Epithelial cell of prostate (primary cell): ENCODE results near the gene BLM.
A peak's percentile ranks its signal among the peaks of the same experiment; 100 is the strongest.

Experiments
- DNase-seq: peaks from one replicate; pipeline ENCODE4 v3.0.0-alpha.2; 2011; ENCODE audit warnings: low read depth, low spot score
- H3K27ac ChIP-seq: fragments of 450-650 bp; 2 replicates; pipeline ENCODE4 v1.5.1; 2017; ENCODE audit warnings: mild to moderate bottlenecking

BLM gene

GRCh38 chr15:90774731-90775514 is 57.8 kb downstream of the BLM start:
- peak overlapping the region; percentile 41 for H3K27ac ChIP-seq
- peak; percentile 44 for DNase-seq

GRCh38 chr15:90780916-90781315 is 63.8 kb downstream of the BLM start:
- no peak for DNase-seq
- H3K27ac ChIP-seq = no peak overlapping the region

DNA sequence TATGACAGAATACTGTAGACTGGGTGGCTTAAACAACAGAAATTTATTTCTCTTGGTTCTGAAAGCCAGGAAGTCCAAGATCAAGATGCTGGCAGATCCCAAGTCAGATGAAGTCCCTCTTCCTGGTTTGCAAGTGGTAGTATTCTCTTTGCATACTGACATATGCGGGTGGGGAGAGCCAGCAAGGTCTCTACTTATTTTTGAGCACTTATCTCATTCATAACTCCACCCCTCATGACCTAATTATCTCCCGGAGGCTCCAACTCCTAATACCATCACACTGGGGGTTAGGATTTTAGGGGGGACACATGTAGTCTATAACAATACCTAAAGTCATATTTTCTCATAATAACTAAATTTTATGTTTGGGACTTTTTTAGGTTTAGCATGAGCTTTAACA is 65.3 kb downstream of the BLM start:
- no peak overlapping the region for H3K27ac ChIP-seq
- DNase-seq = no peak

GRCh38 chr15:90787881-90788280 is 70.7 kb downstream of the BLM start:
- H3K27ac ChIP-seq = no peak overlapping the region
- no peak for DNase-seq

- H3K27ac ChIP-seq = no peak overlapping the region
- no peak for DNase-seq
Observed at GRCh38 chr15:90789462-90789861, 72.3 kb downstream of the BLM start.

GRCh38 chr15:90790057-90790456 is 72.9 kb downstream of the BLM start:
- no peak for DNase-seq
- H3K27ac ChIP-seq = no peak overlapping the region

- DNase-seq = no peak
- no peak overlapping the region for H3K27ac ChIP-seq
Observed at GRCh38 chr15:90790561-90790960, 73.4 kb downstream of the BLM start.

DNA sequence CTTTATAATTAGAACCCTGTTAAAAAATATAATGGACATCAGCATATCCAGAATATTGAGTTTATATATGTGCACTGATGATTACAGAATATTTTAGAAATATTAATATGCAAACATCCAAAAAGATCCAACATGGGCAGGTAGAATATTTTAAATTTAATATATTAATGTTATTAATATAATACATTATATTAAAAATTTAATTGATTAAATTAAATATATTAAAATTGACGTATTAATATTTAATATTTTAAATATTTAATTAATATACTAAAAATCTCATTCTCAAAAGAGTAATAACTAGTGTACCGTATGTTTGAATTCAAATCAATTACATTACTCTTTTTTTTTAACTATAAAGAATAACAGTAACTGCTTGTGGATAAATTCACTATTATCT is 77.4 kb downstream of the BLM start:
- H3K27ac ChIP-seq = no peak overlapping the region
- no peak for DNase-seq

DNA sequence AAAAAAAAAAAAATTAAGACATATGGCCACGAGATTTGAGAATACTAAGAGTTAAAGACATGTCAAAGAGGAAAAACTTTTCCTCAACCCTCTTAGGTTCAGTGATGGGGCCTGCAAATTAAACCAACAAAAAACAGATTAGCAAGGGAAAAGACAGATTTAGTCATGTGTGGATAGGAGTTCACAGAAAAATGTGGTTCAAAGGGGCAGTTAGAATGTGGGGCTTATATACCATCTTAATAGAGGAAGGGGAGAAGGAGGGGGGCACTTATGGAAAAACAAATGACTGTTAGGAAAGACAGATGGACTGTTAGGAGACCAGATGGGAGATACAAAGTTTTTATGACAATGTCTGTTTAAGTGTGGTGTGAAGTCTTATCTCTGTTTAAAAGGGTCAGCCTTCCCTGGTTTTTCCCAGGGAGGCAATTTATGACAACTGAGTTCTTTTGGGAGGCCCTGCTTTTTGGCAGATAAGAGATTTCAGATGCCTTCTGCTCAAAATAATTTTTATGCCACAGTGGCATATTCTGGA is 82.6 kb downstream of the BLM start:
- no peak for DNase-seq
- H3K27ac ChIP-seq = no peak overlapping the region

- no peak overlapping the region for H3K27ac ChIP-seq
- DNase-seq = no peak
Observed at GRCh38 chr15:90801803-90802202, 84.7 kb downstream of the BLM start.

DNA sequence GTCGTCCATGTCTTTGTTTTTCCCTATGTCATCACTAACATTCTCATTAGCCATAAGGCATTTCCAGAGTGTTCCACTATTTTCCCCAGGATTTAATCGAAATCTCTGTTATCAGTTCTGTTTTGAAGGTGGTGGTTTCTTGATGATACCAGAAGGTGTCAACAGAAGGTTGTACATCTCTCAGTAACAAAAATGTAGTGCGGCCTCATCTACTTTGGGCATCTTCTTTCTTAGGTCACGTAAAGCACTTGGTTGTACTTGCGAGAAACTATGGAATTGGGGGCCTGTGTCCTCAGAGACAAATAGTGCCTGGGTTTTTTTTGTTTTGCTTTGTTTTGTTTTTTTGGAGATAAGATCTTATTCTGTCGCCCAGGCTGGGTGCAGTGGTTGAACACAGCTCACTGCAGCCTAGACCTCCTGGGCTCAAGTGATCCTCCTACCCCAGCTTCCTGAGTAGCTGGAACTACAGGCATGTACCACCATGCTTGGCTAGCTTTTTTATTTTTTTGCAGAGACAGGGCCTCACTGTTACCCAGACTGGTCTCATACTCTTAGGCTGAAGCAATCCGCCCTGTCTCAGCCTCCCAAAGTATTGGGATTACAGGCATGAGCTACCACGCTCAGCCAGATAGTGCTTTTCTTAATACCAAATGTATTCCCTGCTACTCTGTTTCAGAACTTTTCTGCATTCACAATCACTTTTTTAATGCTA is 90.1 kb downstream of the BLM start:
- H3K27ac ChIP-seq = no peak overlapping the region
- no peak for DNase-seq

DNA sequence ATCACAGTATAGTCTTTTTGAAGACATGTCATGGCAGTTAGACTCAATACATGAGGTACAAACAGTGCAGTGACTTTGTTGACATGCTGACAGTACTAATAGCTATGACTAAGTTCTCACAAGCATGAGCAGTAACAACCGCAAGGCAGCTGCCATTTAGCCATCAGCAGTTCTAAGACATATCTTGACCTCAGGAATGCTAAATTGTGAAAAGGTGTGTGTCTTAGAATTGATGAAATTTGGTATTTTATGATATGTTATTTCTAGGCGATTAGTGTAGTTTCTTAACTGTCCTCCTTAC is 90.6 kb downstream of the BLM start:
- no peak overlapping the region for H3K27ac ChIP-seq
- no peak for DNase-seq

DNA sequence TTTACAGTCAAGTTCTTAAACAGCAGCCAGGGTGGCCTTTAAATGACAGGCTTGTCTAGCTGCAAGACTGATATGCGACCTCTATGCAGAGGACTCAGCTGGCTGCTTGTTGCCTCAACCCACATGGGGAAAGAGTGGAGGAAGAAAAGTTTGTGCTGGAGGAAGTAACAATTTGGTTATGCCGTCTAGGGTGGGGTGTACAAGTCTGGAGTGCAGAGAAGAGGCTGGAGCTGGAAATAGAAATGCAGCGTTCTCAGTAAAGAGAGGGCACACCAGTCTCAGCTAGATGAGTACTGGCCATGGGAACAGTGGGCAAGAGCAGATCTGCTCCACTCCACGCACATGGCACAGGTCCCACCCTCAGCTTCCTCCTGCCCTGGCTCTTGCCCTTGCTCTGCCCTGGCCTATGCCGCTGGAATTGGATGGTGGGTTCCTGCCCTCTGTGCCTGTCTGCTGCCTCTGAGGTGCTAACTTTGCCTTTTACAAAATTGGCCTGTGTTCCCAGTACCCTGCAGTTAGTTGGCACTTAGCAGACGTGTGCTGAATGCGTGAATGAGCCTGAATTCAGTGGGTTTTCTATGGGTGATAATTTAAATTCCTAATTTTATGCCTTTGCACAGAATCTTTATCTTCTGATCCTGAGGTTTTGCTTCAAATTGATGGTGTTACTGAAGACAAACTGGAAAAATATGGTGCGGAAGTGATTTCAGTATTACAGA is 91.5 kb downstream of the BLM start:
- no peak for DNase-seq
- no peak overlapping the region for H3K27ac ChIP-seq

DNA sequence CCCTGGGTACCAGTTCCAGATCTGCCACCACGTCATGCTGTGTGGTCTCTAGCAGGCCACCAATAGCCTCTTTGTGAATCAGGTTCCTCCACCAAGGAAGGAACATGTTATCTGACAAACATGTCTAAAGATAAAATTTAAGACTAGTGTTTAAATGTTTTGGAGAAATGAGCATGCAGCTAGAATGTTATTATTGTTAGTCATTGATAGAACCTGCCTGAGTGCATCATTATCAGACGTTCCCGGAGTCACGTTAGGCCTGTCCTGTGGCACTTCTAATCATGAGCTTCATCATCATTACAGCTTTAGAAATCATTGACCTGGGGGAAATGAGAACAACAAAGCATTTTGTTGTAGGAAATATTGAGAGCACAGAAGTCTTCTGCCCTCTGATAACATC is 92.4 kb downstream of the BLM start:
- no peak for DNase-seq
- H3K27ac ChIP-seq = no peak overlapping the region

- no peak for DNase-seq
- H3K27ac ChIP-seq = no peak overlapping the region
Observed at GRCh38 chr15:90810354-90810753, 93.2 kb downstream of the BLM start.

DNA sequence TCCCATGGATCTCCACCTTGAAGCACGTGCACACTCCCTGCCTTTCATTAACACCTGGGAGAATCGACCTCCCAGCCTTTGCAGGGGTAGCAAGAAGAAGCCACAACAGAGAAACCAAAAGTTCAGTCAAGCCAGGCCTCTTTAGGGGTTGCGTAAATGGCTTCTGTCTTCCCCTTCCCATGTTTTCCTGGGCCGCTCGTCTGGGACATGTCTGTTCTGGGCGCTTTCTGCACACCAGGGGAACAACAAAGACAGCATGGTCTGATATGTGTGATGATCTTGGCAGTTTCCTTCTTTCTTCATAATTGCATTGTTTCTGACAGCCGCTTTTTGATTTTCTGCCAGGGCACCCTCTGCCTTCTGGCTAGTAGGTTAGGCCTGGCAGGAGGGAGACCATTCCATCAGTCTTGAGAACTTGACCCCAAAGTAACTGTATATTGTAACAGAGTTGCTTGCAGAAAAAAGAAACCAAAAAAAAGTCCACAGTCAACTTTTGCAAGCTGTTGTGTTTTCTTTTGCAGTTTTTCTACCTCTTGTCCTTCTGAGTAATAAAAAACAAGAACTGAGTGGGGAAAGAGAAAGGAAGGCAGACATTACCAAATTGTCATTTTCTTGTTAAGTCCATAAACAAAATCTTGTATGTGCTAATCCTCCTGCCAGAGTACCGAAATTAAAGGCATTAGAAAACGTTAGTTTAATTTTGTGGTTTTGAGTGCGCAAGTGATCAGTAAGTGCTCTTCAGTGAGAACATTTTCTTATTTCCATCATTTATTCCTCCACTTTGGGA is 95.2 kb downstream of the BLM start:
- DNase-seq = no peak
- no peak overlapping the region for H3K27ac ChIP-seq

GRCh38 chr15:90812958-90813265 is 95.8 kb downstream of the BLM start:
- H3K27ac ChIP-seq = no peak overlapping the region
- no peak for DNase-seq

DNA sequence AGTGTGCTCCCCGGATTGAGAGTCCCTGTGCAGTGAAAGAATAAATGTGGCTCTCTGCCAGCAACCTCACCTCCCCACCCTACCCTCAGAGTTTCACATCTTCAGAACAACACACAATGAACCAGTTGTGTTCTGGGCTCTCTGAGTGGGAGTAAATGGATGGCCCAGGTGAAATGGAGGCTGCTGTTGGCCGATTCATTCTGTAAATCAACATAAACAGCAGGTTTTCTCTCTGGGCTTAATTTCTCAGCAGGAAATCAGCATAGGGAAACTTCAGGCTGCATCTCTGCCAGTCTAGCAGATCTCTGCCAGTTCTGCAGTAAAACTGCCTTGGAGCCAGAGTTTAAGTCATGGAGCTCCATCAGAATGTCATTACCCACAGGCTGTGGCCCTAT is 96.6 kb downstream of the BLM start:
- no peak overlapping the region for H3K27ac ChIP-seq
- DNase-seq = no peak

DNA sequence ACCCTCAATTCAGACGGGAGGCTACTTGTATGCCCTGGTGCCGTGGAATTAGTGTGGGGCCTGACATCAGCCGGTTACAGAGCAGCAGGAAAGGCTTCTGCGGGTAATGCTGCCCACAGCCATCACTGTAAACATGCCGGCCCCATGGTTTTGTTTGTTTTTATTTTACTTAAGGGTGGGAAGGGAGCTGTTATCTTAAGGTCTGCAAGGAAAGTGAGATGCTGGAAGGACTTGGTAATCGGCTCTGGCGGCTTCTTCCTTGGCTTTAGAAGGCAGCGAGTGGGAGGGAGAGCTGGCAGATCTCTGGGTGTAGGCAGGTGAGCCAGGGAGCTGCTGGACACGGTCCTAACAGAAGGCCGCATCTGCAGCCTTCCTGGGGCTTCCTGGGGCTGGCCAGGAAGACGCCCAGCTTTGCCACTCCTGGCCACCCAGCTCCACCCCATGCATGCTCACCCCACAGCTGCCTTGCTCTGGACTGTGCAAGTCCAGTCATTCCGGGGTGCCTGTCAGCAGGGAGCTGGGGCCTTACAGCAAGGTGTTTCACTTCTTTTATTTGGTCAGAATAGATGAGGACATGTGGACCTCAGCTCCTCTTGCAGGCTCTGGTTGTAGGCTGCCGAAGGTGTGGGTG is 97.2 kb downstream of the BLM start:
- DNase-seq = no peak
- no peak overlapping the region for H3K27ac ChIP-seq

- no peak overlapping the region for H3K27ac ChIP-seq
- DNase-seq = no peak
Observed at GRCh38 chr15:90816401-90817116, 99.4 kb downstream of the BLM start.
